Renal cortex interstitium (tissue), 11 donors: ENCODE data around the gene APC. TPM values are rescaled to one million over a fixed set of nuclear protein-coding genes. Genes with fewer than 3 reads are reported as not detected.

Experiments
- DNase-seq, 11 donors: peaks; one replicate each; pipeline ENCODE4 v3.0.0-alpha.2; 2013; ENCODE audit warnings: low read depth in 9 of 11, low spot score in 4 of 11; ENCODE audit errors: extremely low read depth in 1 of 11
- polyA plus RNA-seq, 3 donors: library from polyadenylated mRNA; unstranded; fragments of 120-200 nt; gene quantifications; one replicate each; pipeline ENCODE4 v1.2.1, GENCODE V29; 2013; ENCODE audit not compliant: insufficient read length in 3 of 3

The APC gene
- polyA plus RNA-seq, 3 donors, result 30.4 to 34.1 (median 33.6) TPM

GRCh38 chr5:112758676-112759075 is 21.0 kb downstream of the APC start:
- DNase-seq, result no peak

GRCh38 chr5:112762113-112762810 is 24.6 kb downstream of the APC start:
- DNase-seq, result no peak

- no peak for DNase-seq
These were observed 25.5 kb downstream of the APC start for GRCh38 chr5:112763165-112763564.

DNA sequence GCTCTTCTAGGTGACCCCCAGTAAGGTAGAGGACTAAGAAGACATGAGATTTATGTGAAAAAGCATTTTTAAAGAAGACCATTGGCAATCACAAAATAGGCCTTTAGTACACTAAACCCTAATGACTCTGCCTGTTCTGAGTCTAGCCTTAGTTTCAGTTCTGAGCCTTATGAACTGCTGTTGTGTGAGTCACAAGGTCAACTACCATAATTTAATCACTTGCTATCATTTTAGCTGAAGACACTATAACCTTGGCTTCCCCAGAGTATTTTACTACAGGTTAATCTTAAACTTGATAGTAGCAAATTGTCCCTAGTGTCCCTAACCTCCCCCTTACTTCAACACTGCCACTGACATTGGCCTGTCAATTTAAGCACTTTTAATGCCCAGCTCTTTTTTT is 34.4 kb downstream of the APC start:
- DNase-seq, result no peak

DNA sequence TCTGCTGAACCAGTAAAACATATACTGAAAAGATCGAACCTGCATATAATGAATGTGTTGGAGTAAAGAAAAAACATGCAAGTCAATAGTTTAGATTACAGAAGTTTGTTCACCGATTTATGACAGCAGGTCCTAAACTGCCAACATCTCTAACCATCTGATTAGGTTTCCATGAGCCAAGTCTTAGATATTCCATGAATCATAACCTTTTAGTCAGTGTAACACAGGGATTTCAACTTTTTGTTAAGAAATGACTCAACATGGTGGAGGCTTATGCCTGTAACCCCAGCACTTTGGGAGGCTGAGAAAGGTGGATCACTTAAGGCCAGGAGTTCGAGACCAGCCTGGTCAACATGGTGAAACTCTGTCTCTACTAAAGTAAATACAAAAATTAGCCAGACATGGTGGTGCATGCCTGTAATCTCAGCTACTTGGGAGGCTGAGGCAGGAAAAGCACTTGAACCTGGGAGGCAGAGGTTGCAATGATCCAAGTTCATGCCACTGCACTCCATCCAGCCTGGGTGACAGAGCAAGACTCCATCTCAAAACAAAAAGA is 38.7 kb downstream of the APC start:
- no peak for DNase-seq

GRCh38 chr5:112779531-112779930 is 41.8 kb downstream of the APC start:
- no peak for DNase-seq

DNA sequence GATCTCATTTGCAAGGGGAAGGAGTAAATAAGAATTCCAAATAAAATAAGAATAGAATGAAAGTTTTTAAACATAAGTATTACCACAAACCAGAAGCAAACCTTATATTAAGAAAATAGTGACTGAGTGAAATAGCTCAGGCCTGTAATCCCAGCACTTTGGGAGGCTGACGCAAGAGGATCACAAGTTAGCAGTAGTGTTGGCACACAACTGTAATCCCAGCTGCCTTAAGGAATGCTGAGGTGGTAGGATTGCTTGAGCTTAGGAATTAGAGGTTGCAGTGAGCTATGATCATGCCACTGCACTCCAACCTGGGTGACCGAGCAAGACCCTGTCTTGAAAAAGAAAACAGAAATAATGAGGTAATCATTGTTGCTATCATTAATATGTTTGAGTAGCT is 47.0 kb downstream of the APC start:
- DNase-seq, result no peak

- DNase-seq, result no peak
These were observed 49.6 kb downstream of the APC start for GRCh38 chr5:112787261-112787660.

GRCh38 chr5:112787896-112788295 is 50.2 kb downstream of the APC start:
- DNase-seq, result no peak

GRCh38 chr5:112793201-112793600 is 55.5 kb downstream of the APC start:
- no peak for DNase-seq

GRCh38 chr5:112794410-112794809 is 56.7 kb downstream of the APC start:
- no peak for DNase-seq

- DNase-seq, result no peak
These were observed 57.7 kb downstream of the APC start for GRCh38 chr5:112795342-112795741.

GRCh38 chr5:112795944-112796678 is 58.4 kb downstream of the APC start:
- DNase-seq, result no peak

DNA sequence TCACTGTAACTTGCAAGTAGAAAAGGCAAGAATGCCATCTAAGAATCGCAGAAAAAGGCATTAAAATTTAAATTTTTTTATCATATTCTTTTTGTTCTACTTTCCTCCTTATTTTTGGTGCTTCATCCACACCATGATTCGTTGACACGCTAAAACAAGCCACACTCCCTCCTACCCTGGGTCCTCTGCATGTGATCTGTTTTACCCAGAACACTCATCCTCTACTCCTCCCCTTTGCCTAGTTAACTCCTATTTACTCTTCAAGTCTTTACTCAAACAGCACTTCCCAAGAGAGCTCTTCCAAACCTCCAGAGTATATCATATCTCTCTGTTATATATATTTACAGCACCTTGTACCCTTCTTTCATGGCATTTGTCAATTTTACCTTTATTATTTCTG is 62.0 kb downstream of the APC start:
- no peak for DNase-seq

GRCh38 chr5:112800891-112801290 is 63.2 kb downstream of the APC start:
- peak in 1 of 11 donors; percentile 1 for DNase-seq

- no peak for DNase-seq
These were observed 73.3 kb downstream of the APC start for GRCh38 chr5:112811023-112811422.

DNA sequence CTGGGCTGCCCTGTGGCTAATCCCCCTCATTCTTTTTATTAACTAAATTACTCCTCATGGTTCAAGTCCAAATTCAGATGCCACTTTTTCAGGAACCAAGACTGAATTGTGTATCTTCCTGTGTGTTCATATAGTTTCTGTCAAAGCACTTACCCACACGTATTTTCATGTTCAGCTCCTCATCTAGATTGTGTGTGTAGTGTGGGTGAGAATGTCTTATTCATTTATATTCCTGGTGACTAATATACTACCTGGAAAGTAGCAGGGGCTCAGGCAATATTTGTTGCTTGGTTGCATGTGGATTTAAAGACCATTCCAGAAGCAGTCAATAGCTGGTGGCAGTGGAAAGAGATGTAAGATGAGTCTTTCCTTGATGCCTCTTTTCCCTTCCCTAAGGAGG is 74.9 kb downstream of the APC start:
- DNase-seq, result no peak

DNA sequence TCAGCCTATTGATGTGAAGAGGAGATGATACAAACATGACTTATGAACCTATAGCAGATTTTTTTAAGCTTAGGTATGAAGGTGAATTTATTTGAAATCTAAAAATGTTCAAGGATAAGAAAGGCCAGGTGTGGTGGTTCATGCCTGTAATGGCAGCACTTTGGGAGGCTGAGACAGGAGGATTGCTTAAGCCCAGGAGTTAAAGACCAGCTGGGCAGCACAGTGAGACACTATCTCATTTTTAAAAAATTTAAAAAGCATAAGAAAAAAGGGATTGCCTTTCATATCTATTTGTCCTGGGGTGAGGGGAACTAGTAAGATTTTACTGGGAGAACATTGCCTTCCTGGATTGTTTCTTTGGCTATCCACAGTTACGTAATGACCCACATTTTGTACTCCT is 82.6 kb downstream of the APC start:
- DNase-seq, result no peak

GRCh38 chr5:112822456-112822855 is 84.8 kb downstream of the APC start:
- no peak for DNase-seq

DNA sequence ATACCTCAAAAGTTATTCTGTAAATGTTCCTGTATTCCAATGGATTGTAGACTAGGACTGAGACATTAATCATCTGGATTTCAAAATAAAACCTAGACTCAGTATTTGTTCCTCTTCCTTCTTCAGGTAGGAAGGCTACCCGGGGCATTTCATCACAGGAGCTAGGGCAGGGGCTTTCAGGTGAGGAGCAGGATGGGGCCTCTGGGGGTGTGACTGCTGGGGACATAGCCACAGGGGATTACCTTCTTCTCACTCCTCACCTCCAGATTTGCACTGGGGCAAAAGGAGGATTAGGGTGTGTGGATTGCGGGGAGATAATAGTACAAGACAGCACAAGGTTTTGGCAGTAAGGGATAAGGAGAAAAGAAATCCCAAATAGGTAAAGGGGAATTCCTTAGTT is 85.5 kb downstream of the APC start:
- DNase-seq, result no peak

GRCh38 chr5:112823656-112824055 is 86.0 kb downstream of the APC start:
- no peak for DNase-seq
